Liver (tissue), 9 donors: ENCODE measurements around the gene MYO5A. TPM values are rescaled to one million over a fixed set of nuclear protein-coding genes. Genes with fewer than 3 reads are reported as not detected.
A peak's percentile ranks its signal among the peaks of the same experiment; 100 is the strongest.

Source experiments
- DNase-seq: peaks from one replicate; pipeline ENCODE4 v3.0.0-alpha.2; 2017; ENCODE audit warnings: low spot score
- H3K27ac ChIP-seq, 2 donors: one replicate each; pipeline ENCODE4 v1.7.0; 2013; ENCODE audit warnings: inconsistent platforms in 2 of 2, low read length in 2 of 2, control low read depth in 1 of 2, low read depth in 1 of 2, mild to moderate bottlenecking in 1 of 2
- H3K27me3 ChIP-seq, 4 donors: one replicate each; pipeline versions ENCODE4 v1.6.1 to v1.7.0; 2013; ENCODE audit warnings: low read length in 3 of 4, inconsistent platforms in 1 of 4, mild to moderate bottlenecking in 1 of 4, moderate library complexity in 1 of 4; ENCODE audit not compliant: control insufficient read depth in 4 of 4, insufficient read depth in 4 of 4
- H3K36me3 ChIP-seq, 4 donors: one replicate each; pipeline versions ENCODE4 v1.6.1 to v1.7.0; 2013; ENCODE audit warnings: low read length in 3 of 4, mild to moderate bottlenecking in 3 of 4, low read depth in 1 of 4, moderate library complexity in 1 of 4; ENCODE audit not compliant: control insufficient read depth in 4 of 4, insufficient read depth in 3 of 4
- H3K4me1 ChIP-seq, 4 donors: one replicate each; pipeline versions ENCODE4 v1.6.1 to v1.7.0; 2013; ENCODE audit warnings: low read length in 3 of 4, mild to moderate bottlenecking in 3 of 4, moderate library complexity in 1 of 4; ENCODE audit not compliant: control insufficient read depth in 4 of 4, insufficient read depth in 4 of 4
- H3K4me3 ChIP-seq, 3 donors: one replicate each; pipeline versions ENCODE4 v1.6.1 to v1.7.0; 2013; ENCODE audit warnings: low read length in 3 of 3, control low read depth in 1 of 3, low read depth in 1 of 3, mild to moderate bottlenecking in 1 of 3
- H3K9ac ChIP-seq, 2 donors: one replicate each; pipeline ENCODE4 v1.7.0; 2013; ENCODE audit warnings: low read length in 2 of 2, mild to moderate bottlenecking in 2 of 2, moderate library complexity in 2 of 2, control low read depth in 1 of 2, low read depth in 1 of 2
- H3K9me3 ChIP-seq, 4 donors: one replicate each; pipeline versions ENCODE4 v1.6.1 to v1.7.0; 2013; ENCODE audit warnings: low read length in 3 of 4; ENCODE audit not compliant: control insufficient read depth in 4 of 4
- EGR1 ChIP-seq, 2 donors: IDR thresholded peaks; 2 replicates each; pipeline ENCODE4 v1.6.1; 2016 to 2018; ENCODE audit warnings: antibody characterized with exemption in 2 of 2, low read depth in 2 of 2
- FOXA1 ChIP-seq: IDR thresholded peaks from 2 replicates; pipeline ENCODE4 v1.6.1; 2016; ENCODE audit warnings: antibody characterized with exemption
- GABPA ChIP-seq, 2 donors: IDR thresholded peaks in 1 of 2; conservative IDR thresholded peaks in 1 of 2; 2 replicates each; pipeline ENCODE4 v1.6.1; 2016; ENCODE audit warnings: antibody characterized with exemption in 2 of 2, mild to moderate bottlenecking in 1 of 2, moderate library complexity in 1 of 2
- HNF4G ChIP-seq: IDR thresholded peaks from 2 replicates; pipeline ENCODE4 v1.6.1; 2016; ENCODE audit warnings: antibody characterized with exemption
- JUND ChIP-seq, 2 donors: IDR thresholded peaks; 2 replicates each; pipeline ENCODE4 v1.6.1; 2016; ENCODE audit warnings: antibody characterized with exemption in 2 of 2
- RAD21 ChIP-seq, 2 donors: IDR thresholded peaks; 2 replicates each; pipeline ENCODE4 v1.6.1; 2016; ENCODE audit warnings: antibody characterized with exemption in 2 of 2, mild to moderate bottlenecking in 2 of 2
- RXRA ChIP-seq, 2 donors: IDR thresholded peaks; 2 replicates each; pipeline ENCODE4 v1.6.1; 2017 to 2018; ENCODE audit warnings: antibody characterized with exemption in 2 of 2, mild to moderate bottlenecking in 1 of 2
- SP1 ChIP-seq: IDR thresholded peaks from 2 replicates; pipeline ENCODE4 v1.6.1; 2018; ENCODE audit warnings: antibody characterized with exemption, mild to moderate bottlenecking
- YY1 ChIP-seq: IDR thresholded peaks from 2 replicates; pipeline ENCODE4 v1.6.1; 2016; ENCODE audit warnings: antibody characterized with exemption, mild to moderate bottlenecking
- WGBS: extraction: QIAGEN DNeasy Blood & Tissue Kit; methylation state at CpG from one replicate; pipeline ENCODE4 v1.1.7; 2013; 5-methylcytosine and 5-hydroxymethylcytosine counted together
- polyA plus RNA-seq, 2 donors: library from polyadenylated mRNA; stranded (reverse) in 1 of 2; unstranded in 1 of 2; fragments of 200-250 nt in 1 of 2; fragments of >200 nt in 1 of 2; fragmentation: Nextera tagmentation in 1 of 2; extraction: Ambion mirVana in 1 of 2; gene quantifications; one replicate each; pipeline versions ENCODE4 v1.2.1 to v1.2.3, GENCODE V29; 2013 to 2015
- total RNA-seq, 2 donors: library from RNA; depleted of rRNA; stranded (reverse); fragments of >200 nt; gene quantifications; one replicate each; pipeline ENCODE4 v1.2.3, GENCODE V29; 2014
- TF ChIP-seq, protein P1 (sequence below): IDR thresholded peaks from 2 replicates; pipeline ENCODE4 v1.6.1; 2016; ENCODE audit warnings: antibody characterized with exemption
- TF ChIP-seq, protein P2 (sequence below): IDR thresholded peaks from 2 replicates; pipeline ENCODE4 v1.6.1; 2016; ENCODE audit warnings: antibody characterized with exemption, mild to moderate bottlenecking
- TF ChIP-seq, protein P3 (sequence below): fragments of 150-350 bp; IDR thresholded peaks from 2 replicates; pipeline ENCODE4 v1.5.1; 2017; ENCODE audit warnings: improper control_type of control experiment, low read depth, low read length; ENCODE audit not compliant: missing input control
- TF ChIP-seq, protein P4 (sequence below): IDR thresholded peaks from 2 replicates; pipeline ENCODE4 v1.6.1; 2016; ENCODE audit warnings: antibody characterized with exemption
- donor health status: healthy.
- donor health status: healthy.
- donor health status: healthy.
- donor health status: healthy.
- donor health status: healthy.

Gene MYO5A
- total and polyA plus RNA-seq, 4 donors, result 1.0 to 7.1 (median 3.0) TPM

DNA sequence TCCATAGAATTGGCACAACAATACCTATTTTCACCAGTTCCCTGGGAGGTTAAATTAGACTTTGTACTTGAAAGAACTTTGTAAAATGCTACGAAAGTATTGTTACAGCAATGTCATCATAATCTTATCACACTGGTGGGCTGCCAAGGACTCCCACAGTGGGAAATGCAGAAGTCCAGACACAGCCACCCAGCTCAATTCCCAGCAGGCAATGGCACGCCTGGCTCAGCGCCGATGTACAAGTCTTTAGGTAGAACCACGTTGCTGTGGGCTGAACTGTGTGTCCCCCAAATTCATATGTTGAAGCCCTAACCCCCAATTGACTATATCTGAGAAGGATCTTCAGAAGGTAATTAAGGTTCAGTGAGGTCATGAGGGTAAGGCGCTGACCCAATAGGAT lies 245.4 kb downstream of the MYO5A start:
- no peak overlapping the region for H3K4me3 ChIP-seq
- H3K4me1 ChIP-seq, result peaks cover 3 to 28% (median 20%) of the 10 kb centered on the region in 4 donors
- H3K27ac ChIP-seq, result no peak overlapping the region
- TF ChIP-seq RAD21 (IDR thresholded peaks at IDR 0.05), result no peak
- TF ChIP-seq YY1, result no peak
- H3K27me3 ChIP-seq, result no peaks in the 10 kb centered on the region
- 82% methylated on average over 6 of the region's 6 CpGs for WGBS
- peaks cover 0 to 4% (median under 1%) of the 10 kb centered on the region in 4 donors for H3K36me3 ChIP-seq
- no peaks in the 10 kb centered on the region for H3K9me3 ChIP-seq
- no peak overlapping the region for H3K9ac ChIP-seq
- peak; percentile 4 for DNase-seq

DNA sequence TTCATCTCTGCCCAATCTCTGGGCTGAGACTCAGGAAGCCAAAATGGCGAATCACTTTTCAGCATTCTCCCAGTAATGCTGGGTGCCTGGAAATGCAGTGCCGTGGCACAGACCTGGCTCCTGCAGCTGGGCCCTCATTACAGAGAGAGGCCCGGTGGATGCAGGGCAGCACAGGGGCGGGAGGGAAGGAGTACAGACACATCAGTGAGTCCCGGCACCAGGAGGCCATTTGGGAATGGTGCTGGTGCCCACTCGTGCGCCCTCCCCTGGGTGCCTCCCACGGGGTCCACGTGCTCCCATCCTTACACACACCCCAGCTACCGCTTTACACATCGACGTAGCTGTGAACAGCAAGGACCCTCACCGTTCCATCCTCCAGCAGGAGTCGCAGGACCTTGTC lies 246.3 kb downstream of the MYO5A start:
- Histone ChIP-seq H3K27ac (no peak overlapping the region), H3K9ac (no peak overlapping the region)

More for the DNA sequence above, 246.3 kb downstream of the MYO5A start:
- Histone ChIP-seq H3K27me3 (no peaks in the 10 kb centered on the region), H3K36me3 (peaks cover 0 to 11% (median 1%) of the 10 kb centered on the region in 4 donors), H3K4me3 (no peak overlapping the region), H3K4me1 (peaks cover 3 to 19% (median 14%) of the 10 kb centered on the region in 4 donors), H3K9me3 (no peaks in the 10 kb centered on the region)
- WGBS, result 93% methylated on average over 14 of the region's 14 CpGs
- peak; percentile 25 for DNase-seq
- TF ChIP-seq EGR1 (IDR thresholded peaks at IDR 0.05; ENCODE audit: low read depth in 2 of 2), result no peak
- no peak for TF ChIP-seq FOXA1
- no peak for TF ChIP-seq HNF4G
- TF ChIP-seq, protein P1, sequence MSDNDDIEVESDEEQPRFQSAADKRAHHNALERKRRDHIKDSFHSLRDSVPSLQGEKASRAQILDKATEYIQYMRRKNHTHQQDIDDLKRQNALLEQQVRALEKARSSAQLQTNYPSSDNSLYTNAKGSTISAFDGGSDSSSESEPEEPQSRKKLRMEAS, result no peak
- TF ChIP-seq JUND (IDR thresholded peaks at IDR 0.05), result no peak
- no peak for TF ChIP-seq SP1
- TF ChIP-seq, protein P2, sequence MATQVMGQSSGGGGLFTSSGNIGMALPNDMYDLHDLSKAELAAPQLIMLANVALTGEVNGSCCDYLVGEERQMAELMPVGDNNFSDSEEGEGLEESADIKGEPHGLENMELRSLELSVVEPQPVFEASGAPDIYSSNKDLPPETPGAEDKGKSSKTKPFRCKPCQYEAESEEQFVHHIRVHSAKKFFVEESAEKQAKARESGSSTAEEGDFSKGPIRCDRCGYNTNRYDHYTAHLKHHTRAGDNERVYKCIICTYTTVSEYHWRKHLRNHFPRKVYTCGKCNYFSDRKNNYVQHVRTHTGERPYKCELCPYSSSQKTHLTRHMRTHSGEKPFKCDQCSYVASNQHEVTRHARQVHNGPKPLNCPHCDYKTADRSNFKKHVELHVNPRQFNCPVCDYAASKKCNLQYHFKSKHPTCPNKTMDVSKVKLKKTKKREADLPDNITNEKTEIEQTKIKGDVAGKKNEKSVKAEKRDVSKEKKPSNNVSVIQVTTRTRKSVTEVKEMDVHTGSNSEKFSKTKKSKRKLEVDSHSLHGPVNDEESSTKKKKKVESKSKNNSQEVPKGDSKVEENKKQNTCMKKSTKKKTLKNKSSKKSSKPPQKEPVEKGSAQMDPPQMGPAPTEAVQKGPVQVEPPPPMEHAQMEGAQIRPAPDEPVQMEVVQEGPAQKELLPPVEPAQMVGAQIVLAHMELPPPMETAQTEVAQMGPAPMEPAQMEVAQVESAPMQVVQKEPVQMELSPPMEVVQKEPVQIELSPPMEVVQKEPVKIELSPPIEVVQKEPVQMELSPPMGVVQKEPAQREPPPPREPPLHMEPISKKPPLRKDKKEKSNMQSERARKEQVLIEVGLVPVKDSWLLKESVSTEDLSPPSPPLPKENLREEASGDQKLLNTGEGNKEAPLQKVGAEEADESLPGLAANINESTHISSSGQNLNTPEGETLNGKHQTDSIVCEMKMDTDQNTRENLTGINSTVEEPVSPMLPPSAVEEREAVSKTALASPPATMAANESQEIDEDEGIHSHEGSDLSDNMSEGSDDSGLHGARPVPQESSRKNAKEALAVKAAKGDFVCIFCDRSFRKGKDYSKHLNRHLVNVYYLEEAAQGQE, result no peak
- no peak for TF ChIP-seq RXRA (IDR thresholded peaks at IDR 0.05)
- no peak for TF ChIP-seq YY1
- TF ChIP-seq, protein P3, sequence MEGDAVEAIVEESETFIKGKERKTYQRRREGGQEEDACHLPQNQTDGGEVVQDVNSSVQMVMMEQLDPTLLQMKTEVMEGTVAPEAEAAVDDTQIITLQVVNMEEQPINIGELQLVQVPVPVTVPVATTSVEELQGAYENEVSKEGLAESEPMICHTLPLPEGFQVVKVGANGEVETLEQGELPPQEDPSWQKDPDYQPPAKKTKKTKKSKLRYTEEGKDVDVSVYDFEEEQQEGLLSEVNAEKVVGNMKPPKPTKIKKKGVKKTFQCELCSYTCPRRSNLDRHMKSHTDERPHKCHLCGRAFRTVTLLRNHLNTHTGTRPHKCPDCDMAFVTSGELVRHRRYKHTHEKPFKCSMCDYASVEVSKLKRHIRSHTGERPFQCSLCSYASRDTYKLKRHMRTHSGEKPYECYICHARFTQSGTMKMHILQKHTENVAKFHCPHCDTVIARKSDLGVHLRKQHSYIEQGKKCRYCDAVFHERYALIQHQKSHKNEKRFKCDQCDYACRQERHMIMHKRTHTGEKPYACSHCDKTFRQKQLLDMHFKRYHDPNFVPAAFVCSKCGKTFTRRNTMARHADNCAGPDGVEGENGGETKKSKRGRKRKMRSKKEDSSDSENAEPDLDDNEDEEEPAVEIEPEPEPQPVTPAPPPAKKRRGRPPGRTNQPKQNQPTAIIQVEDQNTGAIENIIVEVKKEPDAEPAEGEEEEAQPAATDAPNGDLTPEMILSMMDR, result no peak
- no peak for TF ChIP-seq GABPA (IDR thresholded peaks at IDR 0.05 in 1 of 2, conservative IDR thresholded peaks at IDR 0.05 in 1 of 2)
- TF ChIP-seq, protein P4, sequence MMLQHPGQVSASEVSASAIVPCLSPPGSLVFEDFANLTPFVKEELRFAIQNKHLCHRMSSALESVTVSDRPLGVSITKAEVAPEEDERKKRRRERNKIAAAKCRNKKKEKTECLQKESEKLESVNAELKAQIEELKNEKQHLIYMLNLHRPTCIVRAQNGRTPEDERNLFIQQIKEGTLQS, result no peak
